ENCODE data around the gene SMAD6. TPM values are rescaled to one million over a fixed set of nuclear protein-coding genes. Genes with fewer than 3 reads are reported as not detected.

Gene SMAD6
- total RNA-seq, 1 donor from 2014 or later = 14.6 TPM

GRCh38 chr15:66773129-66773873 is 71.3 kb downstream of the SMAD6 start:
- H3K4me1 Mint-ChIP-seq (ENCODE audit: unreplicated experiment) = peaks cover 63% of the 10 kb centered on the region
- no peak overlapping the region for H3K4me3 Mint-ChIP-seq (ENCODE audit: unreplicated experiment)
- TF ChIP-seq CTCF (IDR thresholded peaks at IDR 0.05) = no peak

DNA sequence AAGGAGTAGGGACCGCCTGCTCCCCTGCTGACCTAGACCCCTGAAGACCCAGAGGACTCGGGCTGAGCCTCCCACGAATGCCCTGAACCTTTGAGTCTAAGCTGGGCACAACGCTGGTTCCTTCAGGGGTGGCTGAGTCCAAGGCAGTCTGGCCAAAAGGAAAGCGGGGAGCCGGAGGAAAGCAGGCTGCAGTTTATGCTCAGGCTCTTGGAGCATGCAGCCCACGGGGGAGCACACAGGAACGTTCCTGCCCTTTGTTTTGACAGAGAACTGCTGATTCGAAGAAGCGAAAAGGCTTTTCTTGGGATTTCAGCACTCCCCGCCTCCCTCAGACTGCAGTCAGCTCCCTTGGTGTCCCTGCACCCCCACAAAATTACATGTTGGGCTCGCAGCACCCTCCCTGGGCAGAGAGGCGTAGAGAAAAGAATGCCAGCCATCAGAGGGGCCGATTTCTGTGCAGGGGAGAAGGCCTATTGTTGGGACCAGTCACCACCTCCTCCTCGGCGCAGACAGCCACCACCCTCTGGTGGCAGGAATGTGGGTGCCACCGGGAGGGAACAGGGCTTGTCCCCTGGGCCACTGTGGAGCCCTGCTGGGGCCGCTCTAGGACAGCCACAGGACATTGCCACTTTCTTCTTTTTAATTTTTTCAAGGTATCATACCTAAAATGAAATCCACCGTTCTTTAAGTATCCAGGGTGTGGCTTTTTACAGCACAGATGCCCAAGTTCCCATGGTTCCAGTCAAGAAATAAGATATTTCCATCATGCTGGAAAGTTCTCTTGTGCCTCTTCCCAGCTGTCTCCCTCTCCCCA is 72.2 kb downstream of the SMAD6 start:
- DNase-seq (ENCODE audit: extremely low spot score, unreplicated experiment) = peak; percentile 93
- TF ChIP-seq CTCF (IDR thresholded peaks at IDR 0.05) = peak; percentile 98
- H3K36me3 Mint-ChIP-seq (ENCODE audit: unreplicated experiment) = no peaks in the 10 kb centered on the region
- H3K4me3 Mint-ChIP-seq (ENCODE audit: unreplicated experiment) = no peak overlapping the region
- H3K27me3 Mint-ChIP-seq (ENCODE audit: unreplicated experiment) = no peaks in the 10 kb centered on the region
- peak overlapping the region; percentile 81 for H3K27ac Mint-ChIP-seq (ENCODE audit: unreplicated experiment)
- no peaks in the 10 kb centered on the region for H3K9me3 Mint-ChIP-seq (ENCODE audit: unreplicated experiment)
- peaks cover 71% of the 10 kb centered on the region for H3K4me1 Mint-ChIP-seq (ENCODE audit: unreplicated experiment)

More at GRCh38 chr15:66773129-66773873, 71.3 kb downstream of the SMAD6 start:
- no peak for DNase-seq (ENCODE audit: extremely low spot score, unreplicated experiment)
- Mint-ChIP-seq H3K36me3 (ENCODE audit: unreplicated experiment) (no peaks in the 10 kb centered on the region), H3K27me3 (ENCODE audit: unreplicated experiment) (no peaks in the 10 kb centered on the region), H3K27ac (ENCODE audit: unreplicated experiment) (peak overlapping the region; percentile 81), H3K9me3 (ENCODE audit: unreplicated experiment) (no peaks in the 10 kb centered on the region)

DNA sequence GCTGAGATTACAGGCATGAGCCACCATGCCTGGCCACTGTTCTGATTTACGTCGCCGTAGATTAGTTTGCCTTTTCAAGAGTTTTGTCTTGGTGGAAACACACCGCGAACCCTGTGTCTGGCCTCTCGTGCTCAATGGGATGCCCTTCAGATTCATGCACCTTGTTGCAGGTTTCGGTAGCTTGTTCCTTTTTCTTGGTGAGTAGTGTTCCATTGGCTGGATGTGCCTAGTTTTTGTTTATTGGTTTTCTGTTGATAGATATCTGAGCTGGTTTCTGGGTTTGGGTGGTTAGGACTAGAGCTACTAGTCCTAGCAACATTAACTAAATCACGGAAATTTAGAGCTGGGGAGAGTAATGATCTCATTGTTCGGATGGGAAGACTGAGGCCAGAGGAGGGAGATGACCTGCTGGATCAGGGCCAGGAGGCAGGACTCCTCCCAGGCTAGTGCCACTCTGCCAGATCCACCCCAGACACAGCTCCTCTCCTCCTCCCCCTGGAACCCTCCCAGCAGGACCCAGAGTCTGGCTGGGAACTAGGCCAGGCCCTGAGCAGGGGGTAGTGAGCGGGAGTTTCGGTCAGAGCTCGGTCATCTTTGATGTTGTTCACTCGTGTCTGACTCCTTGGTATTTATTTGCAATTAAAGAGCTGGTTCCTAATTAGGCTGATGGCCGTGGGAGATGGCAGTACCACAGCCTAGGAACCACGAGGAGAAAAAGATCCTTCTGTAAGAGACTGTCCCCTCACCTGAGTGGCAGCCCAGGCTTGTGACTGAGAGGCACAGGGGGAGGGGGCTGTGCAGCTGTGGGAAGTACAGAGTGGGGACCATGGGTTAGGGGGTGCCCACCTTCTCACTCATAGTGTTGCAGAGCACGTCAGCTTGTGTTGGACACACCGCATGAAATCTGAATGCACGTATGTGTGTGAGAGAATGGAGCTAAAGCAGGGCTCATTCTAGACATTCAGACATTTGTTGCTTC is 73.4 kb downstream of the SMAD6 start:
- no peak for TF ChIP-seq CTCF (IDR thresholded peaks at IDR 0.05)
- DNase-seq (ENCODE audit: extremely low spot score, unreplicated experiment) = no peak
- H3K9me3 Mint-ChIP-seq (ENCODE audit: unreplicated experiment) = no peaks in the 10 kb centered on the region
- H3K36me3 Mint-ChIP-seq (ENCODE audit: unreplicated experiment) = no peaks in the 10 kb centered on the region
- peak overlapping the region; percentile 69 for H3K27ac Mint-ChIP-seq (ENCODE audit: unreplicated experiment)
- peak overlapping the region; percentile 16 for H3K4me3 Mint-ChIP-seq (ENCODE audit: unreplicated experiment)
- H3K27me3 Mint-ChIP-seq (ENCODE audit: unreplicated experiment) = no peaks in the 10 kb centered on the region
- H3K4me1 Mint-ChIP-seq (ENCODE audit: unreplicated experiment) = peaks cover 80% of the 10 kb centered on the region

DNA sequence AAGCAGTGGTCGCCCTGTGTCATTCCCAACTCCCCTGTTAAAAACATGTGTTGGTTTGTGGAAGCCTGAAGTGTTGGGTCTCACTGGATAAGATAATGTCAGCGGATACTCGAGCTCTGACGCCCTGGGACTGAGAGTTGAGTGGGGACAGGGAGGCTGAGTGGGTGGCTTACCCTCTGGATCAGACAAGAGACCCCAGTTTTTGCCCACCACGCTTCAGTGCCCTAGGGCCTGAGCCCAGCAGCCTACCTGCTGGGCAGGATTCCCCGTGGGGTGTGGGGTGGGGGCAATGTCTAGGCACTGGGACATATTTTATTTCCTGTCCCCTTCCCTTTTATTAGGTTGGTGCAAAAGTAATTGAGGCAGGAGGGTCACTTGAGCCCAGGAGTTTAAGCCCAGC is 75.0 kb downstream of the SMAD6 start:
- no peak overlapping the region for H3K27ac Mint-ChIP-seq (ENCODE audit: unreplicated experiment)
- no peaks in the 10 kb centered on the region for H3K27me3 Mint-ChIP-seq (ENCODE audit: unreplicated experiment)
- no peak for TF ChIP-seq CTCF (IDR thresholded peaks at IDR 0.05)
- no peak overlapping the region for H3K4me3 Mint-ChIP-seq (ENCODE audit: unreplicated experiment)
- H3K9me3 Mint-ChIP-seq (ENCODE audit: unreplicated experiment) = no peaks in the 10 kb centered on the region
- H3K36me3 Mint-ChIP-seq (ENCODE audit: unreplicated experiment) = no peaks in the 10 kb centered on the region
- H3K4me1 Mint-ChIP-seq (ENCODE audit: unreplicated experiment) = peaks cover 73% of the 10 kb centered on the region
- no peak for DNase-seq (ENCODE audit: extremely low spot score, unreplicated experiment)
